DND-41 (cell line): ENCODE results near the gene MBD1.
"Not testable (repeated sequence)": the region's sequence is repeated elsewhere in the genome, so short reads cannot be mapped to it uniquely, and the experiment has no call there.

Experiments used
- ATAC-seq: fragments of 200-7000 bp; cut with Tn5 transposase; 3 replicates; pipeline ENCODE4 v1.9.1; 2021; ENCODE audit warnings: low read depth; ENCODE audit not compliant: insufficient read depth
- DNase-seq: peaks from one replicate; pipeline ENCODE4 v3.0.0-alpha.2; 2020
- H2AFZ ChIP-seq: 2 replicates; pipeline ENCODE4 v1.6.0; 2012; ENCODE audit warnings: low read depth, low read length
- H3K27ac ChIP-seq: 2 replicates; pipeline ENCODE4 v1.5.1; 2012; ENCODE audit warnings: low read length, inconsistent platforms
- H3K27me3 ChIP-seq: fragments of 200-600 bp; sonication (generic); 2 replicates; pipeline ENCODE4 v1.6.0; 2012; ENCODE audit warnings: low read length, mild to moderate bottlenecking, inconsistent platforms; ENCODE audit not compliant: insufficient read depth, poor library complexity
- H3K36me3 ChIP-seq: 2 replicates; pipeline ENCODE4 v1.5.1; 2012; ENCODE audit warnings: low read length, inconsistent platforms; ENCODE audit not compliant: insufficient read depth
- H3K4me1 ChIP-seq: 2 replicates; pipeline ENCODE4 v1.5.1; 2012; ENCODE audit warnings: mild to moderate bottlenecking, low read length; ENCODE audit not compliant: insufficient read depth
- H3K4me2 ChIP-seq: 2 replicates; pipeline ENCODE4 v1.6.0; 2012; ENCODE audit warnings: mild to moderate bottlenecking, moderate library complexity, low read length, inconsistent platforms; ENCODE audit not compliant: insufficient read depth
- H3K4me3 ChIP-seq, 2 experiments: fragments of 200-600 bp in 1 of 2; shearing (Covaris generic) in 1 of 2; 2 replicates each; pipeline ENCODE4 v1.5.1; 2012 to 2016; ENCODE audit warnings: inconsistent platforms in 2 of 2, low read length in 2 of 2, mild to moderate bottlenecking in 2 of 2, low read depth in 1 of 2, moderate library complexity in 1 of 2
- H3K79me2 ChIP-seq: 2 replicates; pipeline ENCODE4 v1.6.0; 2012; ENCODE audit warnings: low read length, inconsistent platforms; ENCODE audit not compliant: insufficient read depth
- H3K9ac ChIP-seq: 2 replicates; pipeline ENCODE4 v1.6.0; 2012; ENCODE audit warnings: low read depth, mild to moderate bottlenecking, inconsistent platforms, low read length, moderate library complexity
- H3K9me3 ChIP-seq: 2 replicates; pipeline ENCODE4 v1.5.1; 2012; ENCODE audit warnings: low read length, moderate library complexity, mild to moderate bottlenecking, inconsistent platforms; ENCODE audit not compliant: insufficient read depth, severe bottlenecking
- H4K20me1 ChIP-seq: 2 replicates; pipeline ENCODE4 v1.6.0; 2012; ENCODE audit warnings: low read length; ENCODE audit not compliant: insufficient read depth
- EZH2 ChIP-seq: IDR thresholded peaks from 3 replicates; pipeline ENCODE4 v1.6.1; 2012; ENCODE audit warnings: borderline replicate concordance, low read depth, mild to moderate bottlenecking, moderate library complexity, low read length, inconsistent platforms; ENCODE audit not compliant: severe bottlenecking
- TF ChIP-seq, protein P1 (sequence below): IDR thresholded peaks from 2 replicates; pipeline ENCODE4 v1.5.1; 2012; ENCODE audit warnings: borderline replicate concordance, low read length, moderate library complexity, mild to moderate bottlenecking; ENCODE audit not compliant: poor library complexity, severe bottlenecking; ENCODE audit errors: extremely low read depth

Gene MBD1

DNA sequence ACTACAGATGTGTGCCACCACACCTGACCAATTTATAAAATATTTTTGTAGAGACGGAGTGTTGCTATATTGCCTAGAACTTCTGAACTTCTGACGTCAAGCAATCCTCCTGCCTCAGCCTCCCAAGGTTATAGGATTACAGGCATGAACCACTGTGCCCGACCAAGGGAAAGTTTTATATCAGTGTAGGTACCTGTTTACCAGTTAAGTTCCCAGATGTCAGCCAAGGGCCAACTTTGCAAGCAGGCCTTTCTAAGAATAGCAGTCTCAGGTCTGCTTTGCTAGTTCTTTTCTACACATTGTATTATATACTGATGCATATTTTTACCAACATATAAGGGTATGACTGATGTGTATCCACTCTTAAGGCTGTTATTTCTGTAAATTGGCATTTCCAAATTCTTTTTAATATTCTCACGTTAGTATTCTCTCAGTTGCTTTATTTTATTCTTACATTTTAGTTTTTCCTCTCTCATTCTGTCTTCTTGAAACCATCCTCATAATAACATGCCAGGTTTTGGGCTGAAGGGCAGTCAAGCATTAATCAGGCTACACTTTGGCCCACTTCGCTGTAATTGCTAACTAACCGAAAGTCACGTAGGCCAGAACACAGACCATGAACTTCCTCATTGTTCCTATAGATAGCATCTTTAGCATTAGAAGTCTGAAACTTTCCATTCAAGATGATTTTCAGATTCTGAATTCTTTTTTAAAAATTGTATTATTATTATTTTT lies 31.1 kb upstream of the MBD1 start:
- no peak for DNase-seq
- no peak overlapping the region for H3K4me3 ChIP-seq
- no peak overlapping the region for H3K9ac ChIP-seq
- H3K27me3 ChIP-seq, result peaks cover 4% of the 10 kb centered on the region
- no peaks in the 10 kb centered on the region for H3K9me3 ChIP-seq
- peaks cover 10% of the 10 kb centered on the region for H3K4me1 ChIP-seq
- no peak overlapping the region for H2AFZ ChIP-seq
- no peak overlapping the region for H3K4me2 ChIP-seq
- TF ChIP-seq, protein P1, sequence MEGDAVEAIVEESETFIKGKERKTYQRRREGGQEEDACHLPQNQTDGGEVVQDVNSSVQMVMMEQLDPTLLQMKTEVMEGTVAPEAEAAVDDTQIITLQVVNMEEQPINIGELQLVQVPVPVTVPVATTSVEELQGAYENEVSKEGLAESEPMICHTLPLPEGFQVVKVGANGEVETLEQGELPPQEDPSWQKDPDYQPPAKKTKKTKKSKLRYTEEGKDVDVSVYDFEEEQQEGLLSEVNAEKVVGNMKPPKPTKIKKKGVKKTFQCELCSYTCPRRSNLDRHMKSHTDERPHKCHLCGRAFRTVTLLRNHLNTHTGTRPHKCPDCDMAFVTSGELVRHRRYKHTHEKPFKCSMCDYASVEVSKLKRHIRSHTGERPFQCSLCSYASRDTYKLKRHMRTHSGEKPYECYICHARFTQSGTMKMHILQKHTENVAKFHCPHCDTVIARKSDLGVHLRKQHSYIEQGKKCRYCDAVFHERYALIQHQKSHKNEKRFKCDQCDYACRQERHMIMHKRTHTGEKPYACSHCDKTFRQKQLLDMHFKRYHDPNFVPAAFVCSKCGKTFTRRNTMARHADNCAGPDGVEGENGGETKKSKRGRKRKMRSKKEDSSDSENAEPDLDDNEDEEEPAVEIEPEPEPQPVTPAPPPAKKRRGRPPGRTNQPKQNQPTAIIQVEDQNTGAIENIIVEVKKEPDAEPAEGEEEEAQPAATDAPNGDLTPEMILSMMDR, result no peak
- no peak overlapping the region for H3K27ac ChIP-seq
- no peaks in the 10 kb centered on the region for H4K20me1 ChIP-seq
- no peaks in the 10 kb centered on the region for H3K79me2 ChIP-seq
- no peaks in the 10 kb centered on the region for H3K36me3 ChIP-seq
- no peak for ATAC-seq

GRCh38 chr18:50311650-50312049 lies 30.3 kb upstream of the MBD1 start:
- H3K4me2 ChIP-seq, result no peak overlapping the region
- no peak for TF ChIP-seq EZH2
- TF ChIP-seq, protein P1, result no peak
- H3K36me3 ChIP-seq, result no peaks in the 10 kb centered on the region
- H3K4me3 ChIP-seq, result no peak overlapping the region
- H2AFZ ChIP-seq, result no peak overlapping the region
- no peaks in the 10 kb centered on the region for H4K20me1 ChIP-seq
- no peaks in the 10 kb centered on the region for H3K79me2 ChIP-seq
- H3K4me1 ChIP-seq, result peaks cover 17% of the 10 kb centered on the region
- ATAC-seq (no peak), DNase-seq (no peak)
- H3K27me3 ChIP-seq, result peaks cover 4% of the 10 kb centered on the region
- H3K9ac ChIP-seq, result no peak overlapping the region
- H3K9me3 ChIP-seq, result no peaks in the 10 kb centered on the region
- H3K27ac ChIP-seq, result no peak overlapping the region

- Histone ChIP-seq H4K20me1 (no peaks in the 10 kb centered on the region), H3K4me3 (no peak overlapping the region), H3K4me2 (no peak overlapping the region)
Observed at GRCh38 chr18:50310080-50310479, 28.8 kb upstream of the MBD1 start.

DNA sequence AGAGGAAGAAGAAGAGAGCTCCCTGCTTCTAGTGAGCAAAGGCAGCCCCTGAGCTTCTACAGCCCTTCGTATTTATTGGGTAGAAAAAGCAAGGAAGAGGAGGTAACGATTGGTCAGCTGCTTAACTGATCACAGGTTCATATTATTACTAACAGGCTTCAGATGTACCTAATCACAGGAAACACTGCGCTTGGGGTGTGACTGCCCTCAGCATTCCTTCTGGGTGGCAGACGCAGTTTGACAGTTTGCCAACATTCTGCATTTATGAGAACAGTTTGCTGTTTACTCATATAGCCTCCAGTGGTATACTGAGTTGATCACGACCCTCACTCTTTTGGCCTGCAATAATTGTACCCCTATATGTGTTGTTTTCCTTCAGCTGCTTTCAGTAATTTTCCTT lies 27.5 kb upstream of the MBD1 start:
- not testable (repeated sequence) for H3K9ac ChIP-seq, H2AFZ ChIP-seq, H3K9me3 ChIP-seq, ATAC-seq, H3K79me2 ChIP-seq, H3K27me3 ChIP-seq, DNase-seq, H3K4me3 ChIP-seq, H3K27ac ChIP-seq, H3K36me3 ChIP-seq, H4K20me1 ChIP-seq, H3K4me2 ChIP-seq
- peaks cover 17% of the 10 kb centered on the region for H3K4me1 ChIP-seq

More at GRCh38 chr18:50310080-50310479, 28.8 kb upstream of the MBD1 start:
- no peak for DNase-seq
- no peak for TF ChIP-seq EZH2
- TF ChIP-seq, protein P1, result no peak
- Histone ChIP-seq H3K36me3 (no peaks in the 10 kb centered on the region), H3K4me1 (peaks cover 17% of the 10 kb centered on the region), H3K27ac (no peak overlapping the region), H3K79me2 (no peaks in the 10 kb centered on the region), H2AFZ (no peak overlapping the region), H3K9ac (no peak overlapping the region), H3K9me3 (peaks cover 2% of the 10 kb centered on the region), H3K27me3 (no peaks in the 10 kb centered on the region)
- ATAC-seq, result no peak
